PC-3 (cell line): ENCODE data around the gene PRR12.

Experiments used
- EZH2 ChIP-seq: fragments of 300-600 bp; sonication (generic); IDR thresholded peaks from one replicate; pipeline ENCODE4 v1.6.1; 2017; ENCODE audit warnings: antibody characterized with exemption, mild to moderate bottlenecking, low read length; ENCODE audit not compliant: unreplicated experiment
- EZH2phosphoT487 ChIP-seq: fragments of 300-600 bp; sonication (generic); IDR thresholded peaks from 2 replicates; pipeline ENCODE4 v1.6.1; 2018; ENCODE audit warnings: mild to moderate bottlenecking, antibody characterized with exemption, low read length, borderline replicate concordance
- TF ChIP-seq, protein P1 (sequence below): fragments of 300-600 bp; sonication (generic); conservative IDR thresholded peaks from 2 replicates; pipeline ENCODE4 v1.5.1; 2017; ENCODE audit warnings: antibody characterized with exemption, low read depth, mild to moderate bottlenecking, low read length

DNA sequence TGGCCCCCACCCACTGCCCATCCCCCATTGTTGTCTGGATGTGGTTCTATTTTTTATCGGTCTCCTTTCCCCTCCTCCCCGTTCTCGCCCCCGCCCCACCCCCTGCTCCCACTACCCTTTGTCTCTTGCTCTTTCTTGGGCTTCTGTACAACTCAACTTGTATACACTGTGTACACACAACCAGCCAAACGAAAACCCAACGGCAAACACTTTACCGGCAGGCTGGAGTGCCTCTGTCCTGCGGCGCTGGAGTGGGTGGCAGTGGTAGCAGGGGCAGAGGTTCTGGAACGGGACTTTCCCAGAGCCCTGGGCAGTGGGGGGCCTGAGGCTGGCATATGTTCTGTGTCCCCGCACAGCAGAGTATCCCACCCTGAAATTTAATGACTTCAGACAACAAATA lies 35.2 kb downstream of the PRR12 start:
- TF ChIP-seq, protein P1, sequence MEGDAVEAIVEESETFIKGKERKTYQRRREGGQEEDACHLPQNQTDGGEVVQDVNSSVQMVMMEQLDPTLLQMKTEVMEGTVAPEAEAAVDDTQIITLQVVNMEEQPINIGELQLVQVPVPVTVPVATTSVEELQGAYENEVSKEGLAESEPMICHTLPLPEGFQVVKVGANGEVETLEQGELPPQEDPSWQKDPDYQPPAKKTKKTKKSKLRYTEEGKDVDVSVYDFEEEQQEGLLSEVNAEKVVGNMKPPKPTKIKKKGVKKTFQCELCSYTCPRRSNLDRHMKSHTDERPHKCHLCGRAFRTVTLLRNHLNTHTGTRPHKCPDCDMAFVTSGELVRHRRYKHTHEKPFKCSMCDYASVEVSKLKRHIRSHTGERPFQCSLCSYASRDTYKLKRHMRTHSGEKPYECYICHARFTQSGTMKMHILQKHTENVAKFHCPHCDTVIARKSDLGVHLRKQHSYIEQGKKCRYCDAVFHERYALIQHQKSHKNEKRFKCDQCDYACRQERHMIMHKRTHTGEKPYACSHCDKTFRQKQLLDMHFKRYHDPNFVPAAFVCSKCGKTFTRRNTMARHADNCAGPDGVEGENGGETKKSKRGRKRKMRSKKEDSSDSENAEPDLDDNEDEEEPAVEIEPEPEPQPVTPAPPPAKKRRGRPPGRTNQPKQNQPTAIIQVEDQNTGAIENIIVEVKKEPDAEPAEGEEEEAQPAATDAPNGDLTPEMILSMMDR, result no peak
- TF ChIP-seq EZH2 (no peak), EZH2phosphoT487 (no peak)
